ENCODE results near the gene ABCG2. TPM values are rescaled to one million over a fixed set of nuclear protein-coding genes. Genes with fewer than 3 reads are reported as not detected.
A peak's percentile ranks its signal among the peaks of the same experiment; 100 is the strongest.
"Not testable (repeated sequence)": the region's sequence is repeated elsewhere in the genome, so short reads cannot be mapped to it uniquely, and the experiment has no call there.

ABCG2 gene
- total RNA-seq, 1 donor from 2014 or later: 0.56 TPM

GRCh38 chr4:88187766-88188165 lies 29.3 kb upstream of the ABCG2 start:
- no peak for DNase-seq
- Mint-ChIP-seq H3K36me3 (ENCODE audit: low read depth) (peaks cover 1% of the 10 kb centered on the region), H3K9me3 (peaks cover 9% of the 10 kb centered on the region), H3K27ac (no peak overlapping the region), H3K4me1 (peaks cover 9% of the 10 kb centered on the region), H3K27me3 (peaks cover 15% of the 10 kb centered on the region), H3K4me3 (no peak overlapping the region)
- intact Hi-C loops (cut with micrococcal nuclease): no loop called here

GRCh38 chr4:88185906-88186305 lies 27.5 kb upstream of the ABCG2 start:
- Mint-ChIP-seq H3K27ac (no peak overlapping the region), H3K36me3 (ENCODE audit: low read depth) (peaks cover 6% of the 10 kb centered on the region), H3K4me1 (peaks cover 17% of the 10 kb centered on the region), H3K4me3 (no peak overlapping the region), H3K9me3 (peaks cover 15% of the 10 kb centered on the region), H3K27me3 (peaks cover 15% of the 10 kb centered on the region)
- intact Hi-C loops (cut with micrococcal nuclease): no loop called here
- no peak for DNase-seq

- peaks cover 26% of the 10 kb centered on the region for H3K9me3 Mint-ChIP-seq
- intact Hi-C loops (cut with micrococcal nuclease): no loop called here
- peaks cover 5% of the 10 kb centered on the region for H3K27me3 Mint-ChIP-seq
- peaks cover 13% of the 10 kb centered on the region for H3K36me3 Mint-ChIP-seq (ENCODE audit: low read depth)
- H3K27ac Mint-ChIP-seq: no peak overlapping the region
- no peak overlapping the region for H3K4me3 Mint-ChIP-seq
- H3K4me1 Mint-ChIP-seq: peaks cover 14% of the 10 kb centered on the region
- DNase-seq: no peak
Observed at GRCh38 chr4:88179261-88179660, 20.8 kb upstream of the ABCG2 start.

- no peak overlapping the region for H3K27ac Mint-ChIP-seq
- H3K36me3 Mint-ChIP-seq (ENCODE audit: low read depth): peaks cover 13% of the 10 kb centered on the region
- no peaks in the 10 kb centered on the region for H3K27me3 Mint-ChIP-seq
- H3K9me3 Mint-ChIP-seq: peaks cover 21% of the 10 kb centered on the region
- DNase-seq: no peak
- intact Hi-C loops (cut with micrococcal nuclease): no loop called here
- H3K4me3 Mint-ChIP-seq: no peak overlapping the region
- H3K4me1 Mint-ChIP-seq: peaks cover 13% of the 10 kb centered on the region
Observed at GRCh38 chr4:88178626-88179231, 20.3 kb upstream of the ABCG2 start.

GRCh38 chr4:88177983-88178625 lies 19.7 kb upstream of the ABCG2 start:
- peaks cover 19% of the 10 kb centered on the region for H3K9me3 Mint-ChIP-seq
- no peaks in the 10 kb centered on the region for H3K27me3 Mint-ChIP-seq
- no peak for DNase-seq
- peaks cover 10% of the 10 kb centered on the region for H3K4me1 Mint-ChIP-seq
- peaks cover 13% of the 10 kb centered on the region for H3K36me3 Mint-ChIP-seq (ENCODE audit: low read depth)
- intact Hi-C loops (cut with micrococcal nuclease): no loop called here
- no peak overlapping the region for H3K27ac Mint-ChIP-seq
- H3K4me3 Mint-ChIP-seq: no peak overlapping the region

- Mint-ChIP-seq H3K36me3 (ENCODE audit: low read depth) (no peaks in the 10 kb centered on the region), H3K27me3 (peaks cover 4% of the 10 kb centered on the region)
- no peak for DNase-seq
Observed at GRCh38 chr4:88172987-88173386, 14.5 kb upstream of the ABCG2 start.

GRCh38 chr4:88171206-88171605 lies 12.8 kb upstream of the ABCG2 start:
- Mint-ChIP-seq H3K27ac (no peak overlapping the region), H3K9me3 (no peaks in the 10 kb centered on the region), H3K4me1 (peaks cover 1% of the 10 kb centered on the region), H3K36me3 (ENCODE audit: low read depth) (no peaks in the 10 kb centered on the region), H3K4me3 (no peak overlapping the region), H3K27me3 (peaks cover 6% of the 10 kb centered on the region)
- intact Hi-C loops (cut with micrococcal nuclease): no loop called here
- no peak for DNase-seq

More at GRCh38 chr4:88172987-88173386, 14.5 kb upstream of the ABCG2 start:
- Mint-ChIP-seq H3K9me3 (no peaks in the 10 kb centered on the region), H3K27ac (no peak overlapping the region), H3K4me1 (peaks cover 1% of the 10 kb centered on the region), H3K4me3 (no peak overlapping the region)
- intact Hi-C loops (cut with micrococcal nuclease): no loop called here

- peaks cover 9% of the 10 kb centered on the region for H3K9me3 Mint-ChIP-seq
- peaks cover 2% of the 10 kb centered on the region for H3K36me3 Mint-ChIP-seq (ENCODE audit: low read depth)
- H3K4me1 Mint-ChIP-seq: peaks cover 1% of the 10 kb centered on the region
- no peak overlapping the region for H3K27ac Mint-ChIP-seq
- no peak for DNase-seq
- H3K4me3 Mint-ChIP-seq: no peak overlapping the region
- intact Hi-C loops (cut with micrococcal nuclease): no loop called here
- peaks cover 6% of the 10 kb centered on the region for H3K27me3 Mint-ChIP-seq
Observed at GRCh38 chr4:88169298-88169697, 10.9 kb upstream of the ABCG2 start.

GRCh38 chr4:88166608-88167007 lies 8.2 kb upstream of the ABCG2 start:
- Mint-ChIP-seq H3K4me3 (no peak overlapping the region), H3K9me3 (peaks cover 9% of the 10 kb centered on the region), H3K27ac (no peak overlapping the region), H3K27me3 (peaks cover 6% of the 10 kb centered on the region), H3K36me3 (ENCODE audit: low read depth) (peaks cover 2% of the 10 kb centered on the region), H3K4me1 (no peaks in the 10 kb centered on the region)
- intact Hi-C loops (cut with micrococcal nuclease): no loop called here
- no peak for DNase-seq

GRCh38 chr4:88163336-88163735 lies 4.9 kb upstream of the ABCG2 start:
- Mint-ChIP-seq H3K9me3 (peaks cover 9% of the 10 kb centered on the region), H3K4me3 (no peak overlapping the region), H3K27ac (no peak overlapping the region), H3K27me3 (peaks cover 8% of the 10 kb centered on the region), H3K4me1 (peaks cover 6% of the 10 kb centered on the region), H3K36me3 (ENCODE audit: low read depth) (peaks cover 2% of the 10 kb centered on the region)
- intact Hi-C loops (cut with micrococcal nuclease): no loop called here
- no peak for DNase-seq

- no peak for DNase-seq
- no peak overlapping the region for H3K27ac Mint-ChIP-seq
- peaks cover 2% of the 10 kb centered on the region for H3K36me3 Mint-ChIP-seq (ENCODE audit: low read depth)
- H3K9me3 Mint-ChIP-seq: peaks cover 13% of the 10 kb centered on the region
- H3K27me3 Mint-ChIP-seq: peaks cover 14% of the 10 kb centered on the region
- H3K4me3 Mint-ChIP-seq: no peak overlapping the region
- intact Hi-C loops (cut with micrococcal nuclease): no loop called here
- H3K4me1 Mint-ChIP-seq: peaks cover 13% of the 10 kb centered on the region
Observed at GRCh38 chr4:88162626-88163025, 4.2 kb upstream of the ABCG2 start.

- Mint-ChIP-seq H3K4me3 (peak overlapping the region; percentile 85), H3K9me3 (peaks cover 6% of the 10 kb centered on the region), H3K27me3 (peaks cover 23% of the 10 kb centered on the region), H3K36me3 (ENCODE audit: low read depth) (no peaks in the 10 kb centered on the region), H3K4me1 (peaks cover 14% of the 10 kb centered on the region), H3K27ac (peak overlapping the region; percentile 50)
- intact Hi-C loops (cut with micrococcal nuclease): loop anchor here (2.0 to 10.0 kb wide), 6 partner anchors 123 to 646 kb away; partner anchors contain the start of genes HERC3, PKD2 and PPM1K
- no peak for DNase-seq
Observed at GRCh38 chr4:88159229-88159725, 838 bp upstream of the ABCG2 start.

GRCh38 chr4:88158038-88158488 lies 376 bp downstream of the ABCG2 start:
- Mint-ChIP-seq H3K4me1 (peaks cover 14% of the 10 kb centered on the region), H3K27me3 (peaks cover 23% of the 10 kb centered on the region), H3K36me3 (ENCODE audit: low read depth) (no peaks in the 10 kb centered on the region), H3K4me3 (peak overlapping the region; percentile 81), H3K27ac (peak overlapping the region; percentile 75), H3K9me3 (peaks cover 5% of the 10 kb centered on the region)
- DNase-seq: no peak
- intact Hi-C loops (cut with micrococcal nuclease): loop anchor here (2.0 to 10.0 kb wide), 6 partner anchors 124 to 647 kb away; partner anchors contain the start of genes HERC3, PKD2 and PPM1K

GRCh38 chr4:88152331-88152730 lies 6.1 kb downstream of the ABCG2 start:
- DNase-seq; H3K36me3 Mint-ChIP-seq (ENCODE audit: low read depth): not testable (repeated sequence)
- intact Hi-C loops (cut with micrococcal nuclease): loop anchor here (10.0 kb wide), 1 partner anchor 652 kb away; no protein-coding TSS in a partner anchor

More at GRCh38 chr4:88152331-88152730, 6.1 kb downstream of the ABCG2 start:
- H3K27me3 Mint-ChIP-seq: peaks cover 16% of the 10 kb centered on the region
- not testable (repeated sequence) for H3K27ac Mint-ChIP-seq, H3K4me1 Mint-ChIP-seq, H3K4me3 Mint-ChIP-seq, H3K9me3 Mint-ChIP-seq
